Right cardiac atrium (tissue), 5 donors: Measurements from ENCODE around the gene SHROOM2. TPM values are rescaled to one million over a fixed set of nuclear protein-coding genes. Genes with fewer than 3 reads are reported as not detected.

Experiments used
- ATAC-seq, 2 donors: fragments of 200-7000 bp; cut with Tn5 transposase; one replicate each; pipeline versions ENCODE4 v1.8.0 to v1.9.1; 2020; ENCODE audit warnings: moderate library complexity in 2 of 2, mild to moderate bottlenecking in 1 of 2
- DNase-seq, 3 donors: peaks; one replicate each; pipeline ENCODE4 v3.0.0-alpha.2; 2020
- H3K27ac ChIP-seq: one replicate; pipeline ENCODE4 v1.5.1; 2013; ENCODE audit warnings: mild to moderate bottlenecking, low read length, control low read depth, moderate library complexity
- H3K27me3 ChIP-seq: one replicate; pipeline ENCODE4 v1.6.1; 2013; ENCODE audit not compliant: control insufficient read depth, insufficient read depth
- H3K4me1 ChIP-seq: one replicate; pipeline ENCODE4 v1.6.1; 2013; ENCODE audit warnings: low read length; ENCODE audit not compliant: control insufficient read depth, insufficient read depth
- H3K4me3 ChIP-seq: one replicate; pipeline ENCODE4 v1.5.1; 2013; ENCODE audit warnings: low read length, control low read depth
- H3K9me3 ChIP-seq: one replicate; pipeline ENCODE4 v1.6.1; 2013; ENCODE audit warnings: low read length; ENCODE audit not compliant: control insufficient read depth
- WGBS: extraction: QIAGEN DNeasy Blood & Tissue Kit; methylation state at CpG from one replicate; pipeline ENCODE4 v1.1.7; 2013; 5-methylcytosine and 5-hydroxymethylcytosine counted together
- intact Hi-C, 4 donors: fragments of 100-400 bp; cut with DNase I; formaldehyde crosslinking; loops; one replicate each; pipeline versions ENCODE4 v1.11.0 to v1.14.0; 2022 to 2023
- polyA plus RNA-seq: library from polyadenylated mRNA; stranded (reverse); fragments of 200-250 nt; gene quantifications from one replicate; pipeline ENCODE4 v1.2.3, GENCODE V29; 2013
- total RNA-seq, 4 donors: library from RNA; stranded (reverse); fragmentation: NEBNext Ultra II Directional; extraction: Animal tissue kit (Norgen Biotek cat#: 25700); gene quantifications; one replicate each; pipeline ENCODE4 v1.2.1, GENCODE V29; 2021
- donor health status: healthy with polysubstance abuse.
- donor health status: DM: no; HTN: yes; CAD: no.
- donor health status: DM: no; HTN: no; CAD: no.
- donor health status: DM: no; HTN: yes; CAD: no; lungs with severe emphysema.
- donor health status: DM: yes; HTN: yes; CAD: no.

SHROOM2 gene
- total and polyA plus RNA-seq, 5 donors: 0.66 to 4.0 (median 2.5) TPM

GRCh38 chrX:9871701-9872268 lies 85.6 kb downstream of the SHROOM2 start:
- Histone ChIP-seq H3K4me3 (no peak overlapping the region), H3K4me1 (no peaks in the 10 kb centered on the region), H3K9me3 (no peaks in the 10 kb centered on the region), H3K27ac (no peak overlapping the region), H3K27me3 (no peaks in the 10 kb centered on the region)
- intact Hi-C loops: no loop called here
- ATAC-seq (no peak), DNase-seq (no peak)
- 67% methylated on average over 1 of the region's 1 CpG for WGBS

- DNase-seq: no peak
- Histone ChIP-seq H3K27ac (no peak overlapping the region), H3K4me3 (no peak overlapping the region), H3K4me1 (no peaks in the 10 kb centered on the region), H3K9me3 (no peaks in the 10 kb centered on the region), H3K27me3 (no peaks in the 10 kb centered on the region)
- 93% methylated on average over 12 of the region's 12 CpGs for WGBS
- no peak for ATAC-seq
- intact Hi-C loops: no loop called here
These were observed 87.1 kb downstream of the SHROOM2 start for GRCh38 chrX:9873360-9873759.

- Histone ChIP-seq H3K27me3 (no peaks in the 10 kb centered on the region), H3K4me3 (no peak overlapping the region), H3K9me3 (no peaks in the 10 kb centered on the region), H3K27ac (no peak overlapping the region), H3K4me1 (no peaks in the 10 kb centered on the region)
- 48% methylated on average over 9 of the region's 9 CpGs for WGBS
- DNase-seq (peak in 2 of 3 donors; percentile 48 to 59), ATAC-seq (peak in 1 of 2 donors; percentile 58)
- intact Hi-C loops: no loop called here
These were observed 87.7 kb downstream of the SHROOM2 start for GRCh38 chrX:9873952-9874351.

GRCh38 chrX:9874483-9874882 lies 88.3 kb downstream of the SHROOM2 start:
- no peak for ATAC-seq
- H3K4me3 ChIP-seq: no peak overlapping the region
- no peaks in the 10 kb centered on the region for H3K27me3 ChIP-seq
- 80% methylated on average over 6 of the region's 6 CpGs for WGBS
- intact Hi-C loops: no loop called here
- H3K27ac ChIP-seq: no peak overlapping the region
- no peaks in the 10 kb centered on the region for H3K9me3 ChIP-seq
- no peak for DNase-seq
- H3K4me1 ChIP-seq: no peaks in the 10 kb centered on the region

GRCh38 chrX:9875801-9876200 lies 89.6 kb downstream of the SHROOM2 start:
- Histone ChIP-seq H3K9me3 (no peaks in the 10 kb centered on the region), H3K4me1 (no peaks in the 10 kb centered on the region), H3K27me3 (no peaks in the 10 kb centered on the region), H3K27ac (no peak overlapping the region), H3K4me3 (no peak overlapping the region)
- DNase-seq (no peak), ATAC-seq (no peak)
- WGBS: 67% methylated on average over 3 of the region's 3 CpGs
- intact Hi-C loops: no loop called here

GRCh38 chrX:9876201-9876600 lies 90.0 kb downstream of the SHROOM2 start:
- Histone ChIP-seq H3K9me3 (no peaks in the 10 kb centered on the region), H3K27me3 (no peaks in the 10 kb centered on the region), H3K4me3 (no peak overlapping the region), H3K27ac (no peak overlapping the region), H3K4me1 (no peaks in the 10 kb centered on the region)
- intact Hi-C loops: no loop called here
- WGBS: 92% methylated on average over 4 of the region's 4 CpGs
- ATAC-seq (no peak), DNase-seq (no peak)

GRCh38 chrX:9878146-9878820 lies 92.1 kb downstream of the SHROOM2 start:
- intact Hi-C loops: no loop called here
- WGBS: 68% methylated on average over 12 of the region's 12 CpGs
- Histone ChIP-seq H3K9me3 (no peaks in the 10 kb centered on the region), H3K27ac (no peak overlapping the region), H3K4me3 (no peak overlapping the region), H3K4me1 (peaks cover 2% of the 10 kb centered on the region), H3K27me3 (no peaks in the 10 kb centered on the region)
- no peak for DNase-seq
- ATAC-seq: no peak

- DNase-seq (no peak), ATAC-seq (no peak)
- peaks cover 2% of the 10 kb centered on the region for H3K4me1 ChIP-seq
- H3K9me3 ChIP-seq: no peaks in the 10 kb centered on the region
- 95% methylated on average over 13 of the region's 13 CpGs for WGBS
- H3K27me3 ChIP-seq: no peaks in the 10 kb centered on the region
- H3K4me3 ChIP-seq: no peak overlapping the region
- intact Hi-C loops: no loop called here
- H3K27ac ChIP-seq: no peak overlapping the region
These were observed 94.0 kb downstream of the SHROOM2 start for GRCh38 chrX:9880237-9880636.

- intact Hi-C loops: no loop called here
- DNase-seq (no peak), ATAC-seq (no peak)
- 88% methylated on average over 7 of the region's 7 CpGs for WGBS
- peaks cover 2% of the 10 kb centered on the region for H3K4me1 ChIP-seq
- H3K27ac ChIP-seq: no peak overlapping the region
- no peak overlapping the region for H3K4me3 ChIP-seq
- H3K9me3 ChIP-seq: no peaks in the 10 kb centered on the region
- no peaks in the 10 kb centered on the region for H3K27me3 ChIP-seq
These were observed 94.6 kb downstream of the SHROOM2 start for GRCh38 chrX:9880870-9881269.

- intact Hi-C loops: no loop called here
- no peaks in the 10 kb centered on the region for H3K27me3 ChIP-seq
- peak; percentile 74 to 85 for ATAC-seq
- H3K4me1 ChIP-seq: peaks cover 2% of the 10 kb centered on the region
- H3K27ac ChIP-seq: peak overlapping the region; percentile 52
- peak; percentile 31 to 56 (median 47) for DNase-seq
- no peaks in the 10 kb centered on the region for H3K9me3 ChIP-seq
- H3K4me3 ChIP-seq: no peak overlapping the region
- WGBS: 30% methylated on average over 15 of the region's 15 CpGs
These were observed 96.6 kb downstream of the SHROOM2 start for GRCh38 chrX:9882669-9883446.

- H3K4me3 ChIP-seq: no peak overlapping the region
- intact Hi-C loops: no loop called here
- WGBS: 65% methylated on average over 9 of the region's 9 CpGs
- no peaks in the 10 kb centered on the region for H3K9me3 ChIP-seq
- DNase-seq (peak; percentile 56 to 70 (median 57)), ATAC-seq (peak; percentile 41 to 70)
- no peak overlapping the region for H3K27ac ChIP-seq
- H3K27me3 ChIP-seq: no peaks in the 10 kb centered on the region
- peaks cover 2% of the 10 kb centered on the region for H3K4me1 ChIP-seq
These were observed 98.0 kb downstream of the SHROOM2 start for GRCh38 chrX:9884031-9884779.
